ENCODE measurements around the gene CLTCL1. TPM values are rescaled to one million over a fixed set of nuclear protein-coding genes. Genes with fewer than 3 reads are reported as not detected.

The CLTCL1 gene
- total RNA-seq, 1 donor from 2014 or later = 13.5 TPM

GRCh38 chr22:19197997-19198865 lies 93.3 kb downstream of the CLTCL1 start:
- DNase-seq (ENCODE audit: low spot score) = no peak
- peaks cover 9% of the 10 kb centered on the region for H3K27me3 Mint-ChIP-seq (ENCODE audit: unreplicated experiment)
- peak overlapping the region; percentile 17 for H3K4me3 Mint-ChIP-seq (ENCODE audit: unreplicated experiment)
- peaks cover 46% of the 10 kb centered on the region for H3K36me3 Mint-ChIP-seq (ENCODE audit: low read depth, unreplicated experiment)
- H3K4me1 Mint-ChIP-seq (ENCODE audit: unreplicated experiment) = no peaks in the 10 kb centered on the region
- H3K9me3 Mint-ChIP-seq (ENCODE audit: unreplicated experiment) = no peaks in the 10 kb centered on the region
- H3K27ac Mint-ChIP-seq (ENCODE audit: unreplicated experiment) = peak overlapping the region; percentile 55
- no peak for TF ChIP-seq CTCF (IDR thresholded peaks at IDR 0.05; ENCODE audit: unreplicated experiment)

- no peaks in the 10 kb centered on the region for H3K4me1 Mint-ChIP-seq (ENCODE audit: unreplicated experiment)
- no peaks in the 10 kb centered on the region for H3K9me3 Mint-ChIP-seq (ENCODE audit: unreplicated experiment)
- peak overlapping the region; percentile 22 for H3K4me3 Mint-ChIP-seq (ENCODE audit: unreplicated experiment)
- no peak overlapping the region for H3K27ac Mint-ChIP-seq (ENCODE audit: unreplicated experiment)
- peaks cover 41% of the 10 kb centered on the region for H3K36me3 Mint-ChIP-seq (ENCODE audit: low read depth, unreplicated experiment)
- DNase-seq (ENCODE audit: low spot score) = no peak
- peaks cover 9% of the 10 kb centered on the region for H3K27me3 Mint-ChIP-seq (ENCODE audit: unreplicated experiment)
- TF ChIP-seq CTCF (IDR thresholded peaks at IDR 0.05; ENCODE audit: unreplicated experiment) = no peak
Observed at GRCh38 chr22:19196841-19197612, 94.5 kb downstream of the CLTCL1 start.

GRCh38 chr22:19195796-19196731 lies 95.5 kb downstream of the CLTCL1 start:
- no peaks in the 10 kb centered on the region for H3K4me1 Mint-ChIP-seq (ENCODE audit: unreplicated experiment)
- no peaks in the 10 kb centered on the region for H3K9me3 Mint-ChIP-seq (ENCODE audit: unreplicated experiment)
- no peak overlapping the region for H3K4me3 Mint-ChIP-seq (ENCODE audit: unreplicated experiment)
- TF ChIP-seq CTCF (IDR thresholded peaks at IDR 0.05; ENCODE audit: unreplicated experiment) = no peak
- peaks cover 5% of the 10 kb centered on the region for H3K27me3 Mint-ChIP-seq (ENCODE audit: unreplicated experiment)
- DNase-seq (ENCODE audit: low spot score) = no peak
- peaks cover 35% of the 10 kb centered on the region for H3K36me3 Mint-ChIP-seq (ENCODE audit: low read depth, unreplicated experiment)
- no peak overlapping the region for H3K27ac Mint-ChIP-seq (ENCODE audit: unreplicated experiment)

GRCh38 chr22:19194766-19195536 lies 96.6 kb downstream of the CLTCL1 start:
- DNase-seq (ENCODE audit: low spot score) = no peak
- Mint-ChIP-seq H3K27ac (ENCODE audit: unreplicated experiment) (no peak overlapping the region), H3K36me3 (ENCODE audit: low read depth, unreplicated experiment) (peaks cover 35% of the 10 kb centered on the region), H3K4me3 (ENCODE audit: unreplicated experiment) (no peak overlapping the region), H3K9me3 (ENCODE audit: unreplicated experiment) (no peaks in the 10 kb centered on the region), H3K4me1 (ENCODE audit: unreplicated experiment) (no peaks in the 10 kb centered on the region), H3K27me3 (ENCODE audit: unreplicated experiment) (peaks cover 5% of the 10 kb centered on the region)
- TF ChIP-seq CTCF (IDR thresholded peaks at IDR 0.05; ENCODE audit: unreplicated experiment) = no peak

All from endothelial cell (in vitro differentiated cells).